CD8-positive, alpha-beta memory T cell (primary cell): ENCODE results near the gene SCARF2. TPM values are rescaled to one million over a fixed set of nuclear protein-coding genes. Genes with fewer than 3 reads are reported as not detected.

Source experiments
- CTCF ChIA-PET: fragments of 350-600 bp; sonication (Branson Sonifier 250); formaldehyde crosslinking; loops from one replicate; lab custom pipeline; 2021; ENCODE audit warnings: antibody characterized with exemption; lab: Charles Lee
- POLR2A ChIA-PET: fragments of 350-600 bp; sonication (Branson Sonifier 250); formaldehyde crosslinking; loops from one replicate; lab custom pipeline; 2021; ENCODE audit warnings: antibody characterized with exemption; lab: Charles Lee
- DNase-seq, 5 donors: peaks; one replicate each; pipeline versions ENCODE4 v3.0.0 to v3.0.0-alpha.2; 2020 to 2022; ENCODE audit warnings: mixed read lengths in 1 of 5
- H3K27ac ChIP-seq: one replicate; pipeline ENCODE4 v1.7.0; 2013; ENCODE audit warnings: low read depth, mild to moderate bottlenecking, low read length, moderate library complexity
- H3K27me3 ChIP-seq: 2 replicates; pipeline ENCODE4 v1.7.0; 2013; ENCODE audit warnings: low read length, mild to moderate bottlenecking; ENCODE audit not compliant: insufficient read depth, poor library complexity, severe bottlenecking
- H3K36me3 ChIP-seq: 2 replicates; pipeline ENCODE4 v1.7.0; 2013; ENCODE audit warnings: mild to moderate bottlenecking, low read length, moderate library complexity; ENCODE audit not compliant: insufficient read depth
- H3K4me1 ChIP-seq: 2 replicates; pipeline ENCODE4 v1.7.0; 2013; ENCODE audit warnings: mild to moderate bottlenecking, low read length, moderate library complexity; ENCODE audit not compliant: insufficient read depth
- H3K4me3 ChIP-seq: 2 replicates; pipeline ENCODE4 v1.7.0; 2013; ENCODE audit warnings: mild to moderate bottlenecking, low read length
- H3K9me3 ChIP-seq: 2 replicates; pipeline ENCODE4 v1.7.0; 2013; ENCODE audit warnings: mild to moderate bottlenecking, low read length
- H3K27ac Mint-ChIP-seq, 8 donors: one replicate each; pipeline ENCODE4 v1.8.0; 2020 to 2021; ENCODE audit warnings: mixed read lengths in 8 of 8, mild to moderate bottlenecking in 6 of 8, inconsistent platforms in 3 of 8, moderate library complexity in 3 of 8
- H3K27me3 Mint-ChIP-seq, 2 donors: one replicate each; pipeline ENCODE4 v1.8.0; 2020 to 2021; ENCODE audit warnings: mixed read lengths in 2 of 2, mild to moderate bottlenecking in 1 of 2, moderate library complexity in 1 of 2
- H3K36me3 Mint-ChIP-seq, 3 donors: one replicate each; pipeline ENCODE4 v1.8.0; 2020 to 2021; ENCODE audit warnings: mixed read lengths in 3 of 3, inconsistent platforms in 1 of 3, mild to moderate bottlenecking in 1 of 3
- H3K4me1 Mint-ChIP-seq, 3 donors: one replicate each; pipeline ENCODE4 v1.8.0; 2020 to 2021; ENCODE audit warnings: mixed read lengths in 3 of 3, inconsistent platforms in 1 of 3, mild to moderate bottlenecking in 1 of 3
- H3K4me3 Mint-ChIP-seq, 7 donors: one replicate each; pipeline ENCODE4 v1.8.0; 2020 to 2021; ENCODE audit warnings: mixed read lengths in 7 of 7, mild to moderate bottlenecking in 6 of 7, moderate library complexity in 4 of 7, inconsistent platforms in 2 of 7
- H3K9me3 Mint-ChIP-seq, 5 donors: one replicate each; pipeline ENCODE4 v1.8.0; 2020 to 2022; ENCODE audit warnings: mixed read lengths in 5 of 5, mild to moderate bottlenecking in 3 of 5, moderate library complexity in 2 of 5, inconsistent platforms in 1 of 5
- polyA plus RNA-seq: library from polyadenylated mRNA; unstranded; fragments of 300-500 nt; fragmentation: Illumina TruSeq; gene quantifications from one replicate; pipeline ENCODE4 v1.2.3, GENCODE V29; 2021
- total RNA-seq, 2 experiments: library from RNA; stranded (reverse); gene quantifications; one replicate each; pipeline ENCODE4 v1.2.3, GENCODE V29; 2021

SCARF2 gene
- total and polyA plus RNA-seq, 3 experiments from 2014 or later, result 0.31 to 1.5 (median 0.50) TPM

GRCh38 chr22:20391222-20391621 is 46.4 kb downstream of the SCARF2 start:
- no peak overlapping the region for H3K27ac ChIP-seq
- no peaks in the 10 kb centered on the region for H3K9me3 ChIP-seq
- peaks cover 18 to 27% (median 25%) of the 10 kb centered on the region in 3 donors for H3K4me1 Mint-ChIP-seq
- peaks cover 0 to 2% (median 0%) of the 10 kb centered on the region in 5 donors for H3K9me3 Mint-ChIP-seq
- CTCF ChIA-PET, result interaction anchor here (1.8 kb wide), 1 partner anchor 72 kb away, joined by 4 read pairs; the partner anchor contains the start of gene DGCR6L
- POLR2A ChIA-PET, result no interaction called here
- H3K4me3 ChIP-seq, result no peak overlapping the region
- no peak for DNase-seq
- H3K27ac Mint-ChIP-seq, result peak overlapping the region in 1 of 8 donors; percentile 8
- no peaks in the 10 kb centered on the region for H3K27me3 ChIP-seq
- peaks cover 24% of the 10 kb centered on the region for H3K4me1 ChIP-seq
- no peaks in the 10 kb centered on the region for H3K36me3 ChIP-seq
- peaks cover 0 to 6% (median 0%) of the 10 kb centered on the region in 3 donors for H3K36me3 Mint-ChIP-seq
- peak overlapping the region in 4 of 7 donors; percentile 38 to 60 (median 42) for H3K4me3 Mint-ChIP-seq
- peaks cover 0 to 6% of the 10 kb centered on the region in 2 donors for H3K27me3 Mint-ChIP-seq

DNA sequence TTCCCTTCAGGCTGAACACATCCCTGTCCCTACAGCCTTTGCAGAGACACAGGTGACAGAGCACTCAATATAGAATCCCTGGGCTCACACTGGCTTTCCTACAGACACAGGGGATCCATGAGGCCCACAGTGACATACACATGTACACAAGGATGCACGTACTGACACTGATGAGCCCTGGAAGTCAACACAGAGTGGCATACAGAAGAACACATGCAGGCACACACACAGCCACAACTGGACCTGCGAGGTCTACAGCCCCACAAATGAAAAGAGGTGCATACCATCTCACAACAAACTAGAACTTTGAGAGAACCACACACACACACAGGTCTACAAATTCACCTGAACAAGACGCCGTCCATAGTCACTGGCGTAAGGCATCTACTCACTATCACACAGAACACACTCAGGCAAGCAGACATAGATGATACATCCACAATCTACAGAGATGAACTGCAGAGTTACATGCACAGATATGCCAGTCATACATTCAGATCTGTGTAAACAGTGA is 47.2 kb downstream of the SCARF2 start:
- Mint-ChIP-seq H3K27ac (peak overlapping the region in 1 of 8 donors; percentile 7), H3K27me3 (peaks cover 0 to 9% of the 10 kb centered on the region in 2 donors), H3K4me3 (peak overlapping the region in 1 of 7 donors; percentile 60), H3K4me1 (peaks cover 11 to 19% (median 17%) of the 10 kb centered on the region in 3 donors), H3K9me3 (peaks cover 0 to 2% (median 0%) of the 10 kb centered on the region in 5 donors), H3K36me3 (peaks cover 0 to 5% (median 0%) of the 10 kb centered on the region in 3 donors)
- Histone ChIP-seq H3K4me3 (no peak overlapping the region), H3K36me3 (no peaks in the 10 kb centered on the region), H3K27ac (no peak overlapping the region), H3K9me3 (no peaks in the 10 kb centered on the region), H3K27me3 (no peaks in the 10 kb centered on the region), H3K4me1 (peaks cover 16% of the 10 kb centered on the region)
- CTCF ChIA-PET, result no interaction called here
- POLR2A ChIA-PET, result no interaction called here
- no peak for DNase-seq

- Mint-ChIP-seq H3K36me3 (peaks cover 0 to 3% (median under 1%) of the 10 kb centered on the region in 3 donors), H3K27ac (no peak overlapping the region), H3K4me1 (peaks cover 3 to 8% (median 5%) of the 10 kb centered on the region in 3 donors), H3K9me3 (peaks cover 0 to 2% (median 0%) of the 10 kb centered on the region in 5 donors), H3K4me3 (peak overlapping the region in 1 of 7 donors; percentile 34), H3K27me3 (peaks cover 0 to 11% of the 10 kb centered on the region in 2 donors)
- Histone ChIP-seq H3K9me3 (no peaks in the 10 kb centered on the region), H3K27me3 (no peaks in the 10 kb centered on the region), H3K27ac (no peak overlapping the region), H3K36me3 (no peaks in the 10 kb centered on the region), H3K4me3 (no peak overlapping the region), H3K4me1 (peaks cover 7% of the 10 kb centered on the region)
- CTCF ChIA-PET, result no interaction called here
- DNase-seq, result no peak
- POLR2A ChIA-PET, result interaction anchor here (0.6 kb wide), 1 partner anchor 88 kb away, joined by 3 read pairs; no protein-coding TSS in a partner anchor
Observed at GRCh38 chr22:20389288-20389687, 48.3 kb downstream of the SCARF2 start.

GRCh38 chr22:20388200-20388599 is 49.4 kb downstream of the SCARF2 start:
- Mint-ChIP-seq H3K36me3 (peaks cover 0 to 2% (median 0%) of the 10 kb centered on the region in 3 donors), H3K4me3 (no peak overlapping the region), H3K9me3 (peaks cover 0 to 2% (median 0%) of the 10 kb centered on the region in 5 donors), H3K27ac (peak overlapping the region in 1 of 8 donors; percentile 7), H3K27me3 (peaks cover 0 to 17% of the 10 kb centered on the region in 2 donors), H3K4me1 (peaks cover 0 to under 1% (median 0%) of the 10 kb centered on the region in 3 donors)
- no peak for DNase-seq
- Histone ChIP-seq H3K4me1 (peaks cover 2% of the 10 kb centered on the region), H3K36me3 (no peaks in the 10 kb centered on the region), H3K27me3 (no peaks in the 10 kb centered on the region), H3K27ac (no peak overlapping the region), H3K9me3 (no peaks in the 10 kb centered on the region), H3K4me3 (no peak overlapping the region)
- ChIA-PET POLR2A (interaction anchor here (0.5 kb wide), 1 partner anchor 168 kb away, joined by 3 read pairs; no protein-coding TSS in a partner anchor), CTCF (no interaction called here)

DNA sequence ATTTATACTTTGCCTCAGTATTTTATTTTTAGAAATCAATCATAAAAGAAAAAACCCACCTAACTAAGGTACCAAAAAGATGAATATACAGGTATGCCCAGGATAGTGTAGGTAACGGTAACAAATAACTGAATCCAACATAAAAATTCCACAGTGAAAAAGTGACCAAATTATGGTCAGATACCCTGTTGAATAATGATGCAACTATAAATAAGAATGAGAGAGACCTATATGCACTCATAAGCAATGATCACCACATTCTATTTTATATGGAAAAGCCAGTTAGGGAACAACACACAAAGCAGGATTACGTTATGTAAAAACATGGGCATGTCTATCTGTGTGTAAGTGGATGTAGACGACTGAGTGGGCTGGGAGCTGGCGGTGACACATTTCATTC is 50.7 kb downstream of the SCARF2 start:
- no peak overlapping the region for H3K27ac ChIP-seq
- no peaks in the 10 kb centered on the region for H3K9me3 ChIP-seq
- H3K4me3 ChIP-seq, result no peak overlapping the region
- peaks cover 0 to 2% (median 0%) of the 10 kb centered on the region in 5 donors for H3K9me3 Mint-ChIP-seq
- no peaks in the 10 kb centered on the region for H3K36me3 ChIP-seq
- H3K4me3 Mint-ChIP-seq, result no peak overlapping the region
- CTCF ChIA-PET, result no interaction called here
- no peaks in the 10 kb centered on the region for H3K27me3 ChIP-seq
- H3K27ac Mint-ChIP-seq, result no peak overlapping the region
- H3K4me1 ChIP-seq, result no peaks in the 10 kb centered on the region
- POLR2A ChIA-PET, result no interaction called here
- peaks cover 0 to 2% (median 0%) of the 10 kb centered on the region in 3 donors for H3K36me3 Mint-ChIP-seq
- H3K27me3 Mint-ChIP-seq, result peaks cover 0 to 17% of the 10 kb centered on the region in 2 donors
- H3K4me1 Mint-ChIP-seq, result no peaks in the 10 kb centered on the region
- no peak for DNase-seq

- Histone ChIP-seq H3K27ac (no peak overlapping the region), H3K36me3 (no peaks in the 10 kb centered on the region), H3K4me3 (no peak overlapping the region), H3K9me3 (no peaks in the 10 kb centered on the region), H3K4me1 (no peaks in the 10 kb centered on the region), H3K27me3 (no peaks in the 10 kb centered on the region)
- no peaks in the 10 kb centered on the region for H3K4me1 Mint-ChIP-seq
- DNase-seq, result no peak
- H3K9me3 Mint-ChIP-seq, result peaks cover 0 to 2% (median 0%) of the 10 kb centered on the region in 5 donors
- ChIA-PET POLR2A (no interaction called here), CTCF (no interaction called here)
- peak overlapping the region in 1 of 7 donors; percentile 44 for H3K4me3 Mint-ChIP-seq
- H3K27me3 Mint-ChIP-seq, result peaks cover 0 to 17% of the 10 kb centered on the region in 2 donors
- H3K27ac Mint-ChIP-seq, result no peak overlapping the region
- H3K36me3 Mint-ChIP-seq, result peaks cover 0 to 2% (median 0%) of the 10 kb centered on the region in 3 donors
Observed at GRCh38 chr22:20386336-20386735, 51.3 kb downstream of the SCARF2 start.

GRCh38 chr22:20384865-20385264 is 52.8 kb downstream of the SCARF2 start:
- peaks cover 0 to 17% of the 10 kb centered on the region in 2 donors for H3K27me3 Mint-ChIP-seq
- Histone ChIP-seq H3K27me3 (no peaks in the 10 kb centered on the region), H3K36me3 (no peaks in the 10 kb centered on the region), H3K9me3 (no peaks in the 10 kb centered on the region), H3K4me3 (no peak overlapping the region), H3K4me1 (no peaks in the 10 kb centered on the region), H3K27ac (no peak overlapping the region)
- peaks cover 0 to 2% (median 0%) of the 10 kb centered on the region in 5 donors for H3K9me3 Mint-ChIP-seq
- DNase-seq, result no peak
- H3K4me1 Mint-ChIP-seq, result no peaks in the 10 kb centered on the region
- peaks cover 0 to 2% (median 0%) of the 10 kb centered on the region in 3 donors for H3K36me3 Mint-ChIP-seq
- ChIA-PET POLR2A (no interaction called here), CTCF (no interaction called here)
- no peak overlapping the region for H3K4me3 Mint-ChIP-seq
- no peak overlapping the region for H3K27ac Mint-ChIP-seq

- H3K9me3 Mint-ChIP-seq, result peaks cover 0 to 2% (median 0%) of the 10 kb centered on the region in 5 donors
- no peaks in the 10 kb centered on the region for H3K4me1 ChIP-seq
- ChIA-PET POLR2A (no interaction called here), CTCF (interaction anchor here (0.6 kb wide), 1 partner anchor 34 kb away, joined by 5 read pairs; no protein-coding TSS in a partner anchor)
- H3K27me3 ChIP-seq, result no peaks in the 10 kb centered on the region
- no peak overlapping the region for H3K4me3 ChIP-seq
- no peak overlapping the region for H3K27ac Mint-ChIP-seq
- peaks cover 0 to 17% of the 10 kb centered on the region in 2 donors for H3K27me3 Mint-ChIP-seq
- H3K36me3 ChIP-seq, result no peaks in the 10 kb centered on the region
- H3K4me1 Mint-ChIP-seq, result no peaks in the 10 kb centered on the region
- H3K36me3 Mint-ChIP-seq, result peaks cover 0 to 2% (median 0%) of the 10 kb centered on the region in 3 donors
- H3K27ac ChIP-seq, result no peak overlapping the region
- no peak for DNase-seq
- no peak overlapping the region for H3K4me3 Mint-ChIP-seq
- H3K9me3 ChIP-seq, result no peaks in the 10 kb centered on the region
Observed at GRCh38 chr22:20384171-20384570, 53.5 kb downstream of the SCARF2 start.
